GM18870 (cell line): Measurements from ENCODE around the gene CDKN2AIP.
A peak's percentile ranks its signal among the peaks of the same experiment; 100 is the strongest.
"Not testable (repeated sequence)": the region's sequence is repeated elsewhere in the genome, so short reads cannot be mapped to it uniquely, and the experiment has no call there.

Source experiments
- ATAC-seq: cut with Tn5 transposase; IDR thresholded peaks from one replicate; pipeline ENCODE4 v1.9.1; 2021; ENCODE audit warnings: moderate library complexity; ENCODE audit not compliant: unreplicated experiment

The CDKN2AIP gene

DNA sequence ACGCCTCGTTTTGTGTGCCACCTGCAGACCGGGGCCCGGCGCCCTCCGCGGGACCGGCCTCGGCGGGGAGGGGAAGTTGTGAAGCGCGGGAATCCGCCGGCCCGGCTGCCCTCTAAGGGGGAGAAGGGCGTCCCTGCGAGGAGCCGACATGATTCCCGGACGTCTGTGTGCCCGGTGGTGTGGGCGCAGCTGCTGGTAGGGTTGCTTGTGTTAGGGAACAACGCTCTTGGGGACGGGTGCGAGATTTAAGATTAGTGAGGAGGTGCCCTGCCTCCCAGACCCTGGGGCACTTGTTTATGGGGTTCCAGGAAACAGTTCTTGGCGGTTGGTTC lies 627 bp downstream of the CDKN2AIP start:
- peak; percentile 26 for ATAC-seq

DNA sequence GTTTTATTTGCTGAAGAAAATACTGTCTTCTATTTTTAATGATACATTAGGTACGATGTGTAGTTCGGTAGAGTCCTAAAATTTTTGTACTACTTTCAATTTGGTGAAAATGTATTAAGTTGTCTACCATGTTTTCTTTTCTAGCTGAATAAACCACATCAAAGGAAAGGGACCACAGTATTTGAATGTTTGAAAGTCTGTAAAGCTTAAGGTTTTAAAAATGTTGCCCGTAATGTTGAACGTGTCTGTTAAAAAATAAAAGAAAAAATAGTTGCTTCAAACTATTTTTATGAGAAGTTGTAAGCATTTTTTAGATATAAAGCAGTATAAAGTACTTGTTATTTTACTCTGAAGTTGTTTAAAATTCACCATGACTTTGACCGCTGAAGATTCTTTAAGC lies 3.2 kb downstream of the CDKN2AIP start:
- no peak for ATAC-seq

DNA sequence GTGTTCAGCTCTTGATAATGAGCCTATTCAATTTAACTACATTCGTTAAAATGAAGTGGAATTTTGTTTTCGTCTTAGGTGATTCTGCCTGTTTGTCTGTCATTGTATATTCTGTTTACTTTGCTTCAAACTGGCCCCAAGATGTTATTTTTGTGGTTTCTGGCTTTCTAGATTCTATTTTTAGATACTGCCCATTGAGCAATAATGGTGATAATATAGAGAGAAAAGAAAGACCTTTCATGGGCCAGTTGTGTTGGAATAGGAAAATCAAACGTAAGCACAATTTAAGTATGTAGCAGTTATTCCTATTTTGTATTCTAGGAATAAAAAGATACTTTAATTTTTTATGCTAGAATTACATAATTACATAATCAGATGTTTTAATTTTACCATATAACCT lies 4.0 kb downstream of the CDKN2AIP start:
- ATAC-seq, result no peak

DNA sequence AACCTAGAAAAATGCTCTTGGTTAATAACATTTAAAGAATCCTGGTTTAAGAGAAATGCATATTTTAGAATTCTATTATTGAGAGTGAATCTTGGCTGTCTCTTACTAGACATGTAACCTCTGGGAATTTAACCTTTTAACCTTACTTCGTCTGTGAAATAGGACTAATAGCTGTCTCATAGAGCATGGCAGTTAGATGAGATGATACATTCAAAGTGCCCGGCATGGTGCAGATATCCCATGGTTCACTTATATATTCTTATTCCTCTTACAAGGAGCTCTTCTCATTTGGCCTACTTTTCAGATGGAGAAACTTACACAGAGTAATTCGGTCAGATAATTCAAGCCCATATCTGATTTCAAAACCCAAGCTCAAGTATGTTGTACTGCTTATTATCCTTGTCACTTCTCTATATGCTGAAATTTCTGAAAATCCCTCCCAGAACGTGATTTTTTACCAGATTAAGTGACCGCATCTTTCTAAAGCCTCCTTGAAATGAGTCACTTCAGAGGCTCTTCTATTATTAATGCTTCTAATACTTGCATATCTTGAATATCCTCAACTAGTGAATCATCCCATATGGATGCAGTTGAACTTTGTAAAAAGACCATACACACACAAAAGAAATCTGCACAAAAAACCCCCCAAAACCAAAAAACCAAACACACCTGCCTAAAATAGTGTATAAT lies 4.9 kb downstream of the CDKN2AIP start:
- no peak for ATAC-seq

DNA sequence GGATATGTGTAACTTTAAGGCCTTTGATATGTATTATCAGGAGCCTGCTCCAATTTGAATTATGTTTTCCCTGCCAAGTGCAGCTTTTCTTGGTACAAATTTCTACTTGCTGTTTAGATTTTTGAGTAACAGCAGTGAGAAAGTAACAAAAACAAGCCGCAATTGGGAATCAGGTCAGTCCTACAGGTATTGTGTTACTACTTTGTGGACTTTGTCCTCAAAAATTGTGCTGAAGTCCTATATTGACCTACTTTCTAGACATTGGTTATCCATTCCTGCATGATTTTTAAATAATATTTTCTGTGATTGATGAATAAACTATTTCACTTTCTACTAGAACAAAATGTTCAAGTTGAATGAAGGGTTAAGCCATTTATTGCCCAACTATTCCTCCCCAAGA lies 5.7 kb downstream of the CDKN2AIP start:
- no peak for ATAC-seq

DNA sequence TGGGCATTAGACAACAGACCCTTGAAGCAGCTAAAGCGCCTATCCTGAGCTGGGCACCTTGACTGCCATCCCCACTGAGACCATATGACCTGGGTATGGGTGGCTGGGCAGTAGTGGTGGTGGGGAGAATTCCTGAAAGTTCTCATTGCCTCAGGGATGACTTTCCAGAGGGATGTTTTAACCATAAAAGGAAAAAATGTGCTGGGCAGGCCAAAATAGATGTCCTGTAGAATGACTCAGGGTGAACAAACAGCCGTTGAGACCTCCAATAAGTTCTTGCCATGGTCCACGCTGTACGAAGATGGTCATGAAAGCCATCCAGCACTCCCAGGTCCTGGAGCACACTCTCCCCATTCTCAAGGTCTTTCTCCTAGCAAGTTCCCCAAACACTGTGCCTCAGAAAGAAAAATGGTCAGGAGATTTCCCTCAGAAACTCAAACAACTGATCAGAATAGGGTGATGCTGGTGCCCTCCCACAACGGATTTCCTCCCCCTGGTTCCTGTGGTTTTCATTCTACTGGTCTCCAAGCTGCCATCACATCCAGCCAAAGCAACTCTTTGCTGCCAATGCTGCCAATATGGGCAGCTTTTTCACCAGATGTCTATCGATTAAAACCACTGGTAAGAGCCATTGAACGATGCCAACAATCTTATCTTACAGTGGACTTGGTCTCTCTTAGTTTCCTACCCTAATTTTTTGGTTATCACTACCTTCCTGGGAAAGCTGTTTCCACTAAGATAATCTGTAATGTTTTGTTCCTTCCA lies 11.2 kb downstream of the CDKN2AIP start:
- ATAC-seq, result no peak

DNA sequence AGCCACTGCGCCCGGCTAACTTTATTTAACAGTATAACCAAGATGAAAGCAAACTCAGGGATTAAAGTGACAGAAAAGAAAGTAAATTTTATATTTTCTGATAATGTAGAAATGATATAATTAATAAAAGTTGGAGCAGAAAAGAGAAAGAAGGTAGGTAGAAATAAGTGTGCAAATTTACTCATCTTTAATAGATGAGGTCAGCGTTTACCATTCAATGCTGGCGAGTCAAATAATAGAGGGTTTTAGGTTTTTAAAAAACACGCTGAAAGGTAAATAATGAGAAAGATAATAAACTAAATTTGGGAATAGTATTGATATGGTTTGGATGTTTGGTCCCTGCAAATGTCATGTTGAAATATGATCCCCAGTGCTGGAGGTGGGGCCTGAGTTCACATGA lies 13.6 kb downstream of the CDKN2AIP start:
- no peak for ATAC-seq

DNA sequence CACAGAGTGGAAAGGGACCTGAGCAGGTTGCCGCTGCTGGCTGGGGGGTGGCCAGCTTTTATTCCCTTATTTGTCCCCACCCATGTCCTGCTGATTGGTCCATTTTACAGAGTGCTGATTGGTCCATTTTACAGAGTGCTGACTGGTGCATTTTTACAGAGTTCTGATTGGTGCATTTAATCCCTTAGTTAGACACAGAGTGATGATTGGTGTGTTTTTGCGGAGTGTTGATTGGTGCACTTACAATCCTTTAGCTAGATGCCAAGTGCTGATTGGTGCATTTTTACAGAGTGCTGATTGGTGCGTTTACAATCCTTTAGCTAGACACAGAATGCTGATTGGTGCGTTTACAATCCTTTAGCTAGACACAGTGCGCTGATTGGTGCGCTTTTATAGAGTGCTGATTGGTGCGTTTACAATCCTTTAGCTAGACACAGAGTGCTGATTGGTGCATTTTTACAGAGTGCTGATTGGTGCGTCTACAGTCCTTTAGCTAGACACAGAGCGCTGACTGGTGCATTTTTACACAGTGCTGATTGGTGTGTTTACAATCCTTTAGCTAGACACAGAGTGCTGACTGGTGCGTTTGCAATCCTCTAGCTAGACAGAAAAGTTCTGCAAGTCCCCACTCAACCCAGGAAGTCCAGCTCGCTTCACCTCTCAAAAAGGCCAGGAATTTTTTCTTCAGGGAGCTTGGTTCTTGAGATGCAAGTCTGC lies 19.6 kb downstream of the CDKN2AIP start:
- not testable (repeated sequence) for ATAC-seq

DNA sequence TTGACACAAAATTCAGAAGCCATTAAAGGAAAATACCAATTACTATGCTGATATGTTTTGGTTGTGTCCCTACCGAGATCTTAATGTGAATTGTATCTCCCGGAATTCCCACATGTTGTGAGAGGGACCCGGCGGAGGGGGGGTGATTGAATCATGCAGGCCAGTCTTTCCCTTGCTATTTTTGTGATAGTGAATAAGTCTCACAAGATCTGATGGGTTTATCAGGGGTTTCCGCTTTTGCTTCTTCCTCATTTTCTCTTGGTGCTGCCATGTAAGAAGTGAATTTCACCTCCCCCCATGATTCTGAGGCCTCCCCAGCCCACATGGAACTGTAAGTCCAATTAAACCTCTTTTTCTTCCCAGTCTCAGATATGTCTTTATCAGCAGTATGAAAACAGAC lies 21.4 kb downstream of the CDKN2AIP start:
- not testable (repeated sequence) for ATAC-seq

DNA sequence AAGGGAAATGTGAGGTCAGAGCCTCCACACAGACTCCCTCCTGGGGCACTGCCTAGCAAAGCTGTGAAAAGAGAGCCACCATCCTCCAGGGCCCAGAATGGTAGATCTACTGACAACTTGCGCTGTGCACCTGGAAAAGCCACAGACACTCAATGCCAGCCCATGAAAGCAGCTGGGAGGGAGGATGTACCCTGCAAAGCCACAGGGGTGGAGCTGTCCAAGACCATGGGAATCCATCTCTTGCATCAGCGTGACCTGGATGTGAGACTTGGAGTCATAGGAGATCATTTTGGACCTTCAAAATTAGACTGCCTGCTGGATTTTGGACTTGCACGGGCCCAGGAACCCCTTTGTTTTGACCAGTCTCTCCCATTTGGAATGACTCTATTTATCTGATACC lies 22.8 kb downstream of the CDKN2AIP start:
- ATAC-seq, result no peak

DNA sequence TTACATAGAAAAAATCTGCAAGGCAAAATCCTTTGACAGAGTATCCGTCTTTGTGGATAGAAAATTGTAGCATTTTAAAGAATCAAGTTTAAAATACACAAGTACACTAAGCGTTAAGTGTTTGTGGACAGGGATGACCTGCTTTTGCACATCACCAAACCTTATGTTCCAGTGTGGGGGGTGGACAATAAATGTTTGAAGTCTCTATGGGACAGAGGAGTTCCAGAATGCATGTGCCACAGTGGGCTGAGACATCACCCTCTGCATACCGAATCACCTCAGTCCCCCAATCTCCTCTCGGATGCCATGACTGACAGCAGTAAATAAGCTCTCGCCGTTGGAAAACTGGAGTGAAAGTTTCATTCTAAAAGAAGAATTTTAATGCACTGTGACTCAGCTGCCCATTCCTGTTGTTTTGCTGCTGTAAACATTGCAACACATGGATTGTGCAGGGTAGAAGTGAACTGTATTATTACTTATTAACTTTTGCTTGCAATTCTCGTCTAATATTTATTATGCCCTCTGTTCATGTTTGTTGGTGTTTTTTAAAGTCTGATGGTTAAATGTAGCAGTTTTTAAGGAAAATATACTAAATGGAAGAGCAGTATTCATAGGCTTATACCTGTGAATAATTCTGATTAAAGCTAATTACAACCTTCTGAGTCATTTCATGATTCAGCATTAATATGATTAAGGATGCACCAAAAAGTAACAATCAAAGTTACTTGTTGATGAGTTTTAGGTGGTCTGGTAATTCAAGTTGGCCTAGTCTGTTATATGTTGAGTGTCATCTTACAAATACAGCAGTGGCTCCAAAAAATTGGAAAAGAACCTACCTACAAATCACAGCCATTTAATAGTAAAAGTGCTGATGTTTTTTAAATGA lies 24.0 kb downstream of the CDKN2AIP start:
- no peak for ATAC-seq

DNA sequence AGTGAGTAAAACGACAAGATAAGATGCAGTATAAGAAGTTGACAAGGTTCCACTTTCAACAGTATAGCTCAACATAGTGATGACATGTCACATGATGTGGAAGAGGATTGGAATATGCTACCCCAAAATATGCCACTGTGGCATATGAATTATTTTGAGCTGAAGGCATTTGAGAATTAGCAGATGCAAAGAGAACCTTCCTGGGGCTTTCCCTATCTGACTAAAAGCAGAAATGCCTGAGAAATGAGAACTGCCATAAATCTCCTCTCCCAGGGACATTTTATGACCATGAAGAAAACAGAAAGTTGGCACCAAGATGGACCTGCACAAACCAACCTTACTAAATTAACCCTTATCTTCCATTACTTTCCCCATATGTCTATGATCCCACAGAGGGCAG lies 24.8 kb downstream of the CDKN2AIP start:
- no peak for ATAC-seq

DNA sequence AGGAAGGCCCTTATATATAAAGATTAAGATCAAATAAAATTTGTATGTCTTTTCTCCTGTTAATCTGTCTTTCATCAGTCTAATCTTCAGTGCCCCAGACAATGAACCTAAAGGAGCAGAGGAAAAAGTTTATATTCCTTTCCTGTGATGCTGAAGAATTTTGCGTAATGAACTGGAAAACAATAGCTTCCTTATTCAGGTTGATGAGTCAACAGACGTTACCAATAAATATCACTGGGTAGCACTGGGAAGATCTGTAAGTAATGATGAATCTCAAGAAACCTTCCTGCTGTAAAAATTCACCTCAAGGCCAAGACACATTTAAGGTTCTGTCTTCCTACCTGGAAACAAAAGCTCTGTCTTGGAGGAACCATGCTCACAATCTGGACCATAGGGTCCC lies 25.5 kb downstream of the CDKN2AIP start:
- ATAC-seq, result no peak

DNA sequence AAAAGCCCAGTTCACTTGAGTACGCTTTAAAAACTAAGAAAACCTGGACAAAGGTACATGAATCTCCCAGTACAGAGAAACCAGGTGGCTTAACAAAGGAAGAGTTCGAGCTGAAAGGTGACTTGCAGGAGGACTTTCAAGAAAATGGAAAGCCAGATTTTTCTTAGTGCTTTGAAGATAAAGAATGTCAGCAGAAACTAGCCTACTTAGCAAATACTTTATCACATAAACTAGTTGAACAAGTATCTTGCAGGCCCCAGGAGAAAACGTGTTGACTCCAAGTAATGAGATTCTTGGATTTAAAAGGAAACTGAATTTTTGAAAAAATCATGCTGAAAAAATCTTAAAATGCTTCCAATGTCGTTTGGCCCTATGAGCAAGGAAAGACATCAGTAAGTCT lies 26.4 kb downstream of the CDKN2AIP start:
- ATAC-seq, result no peak

DNA sequence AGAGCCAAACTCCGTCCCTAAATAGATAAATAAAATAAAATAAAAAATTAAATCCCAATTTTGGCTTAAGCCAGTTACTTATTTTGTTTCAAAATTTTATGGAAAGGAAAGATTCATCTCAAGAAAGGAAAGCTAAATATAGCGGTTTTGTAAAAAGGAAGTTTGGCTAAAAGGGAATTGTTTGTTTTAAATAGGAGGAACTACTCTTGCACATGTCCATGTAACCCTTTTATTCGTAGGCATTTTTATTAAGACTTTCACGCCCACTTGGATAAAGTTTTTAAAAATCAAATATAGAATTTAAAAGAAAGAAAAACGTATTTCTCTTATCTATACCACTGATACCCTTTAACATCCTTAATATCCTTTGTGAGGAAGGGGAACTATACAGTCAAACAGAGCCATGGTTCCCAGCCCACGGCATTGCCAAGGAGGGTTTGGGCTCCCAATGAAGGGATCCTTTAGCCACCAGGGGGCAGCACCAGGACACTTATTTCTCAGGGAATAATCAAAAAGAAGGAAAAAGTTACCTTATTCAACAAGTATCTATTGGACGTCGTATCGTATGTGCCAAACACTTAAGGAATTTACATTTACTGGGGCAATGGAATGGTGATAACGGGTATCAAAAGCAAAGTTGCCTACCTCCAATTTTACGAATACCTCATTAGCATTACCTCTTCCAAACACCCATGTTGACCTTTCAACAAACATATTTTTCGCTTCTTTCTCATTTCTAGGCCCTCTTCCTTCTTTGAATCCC lies 27.7 kb downstream of the CDKN2AIP start:
- ATAC-seq, result peak; percentile 74

DNA sequence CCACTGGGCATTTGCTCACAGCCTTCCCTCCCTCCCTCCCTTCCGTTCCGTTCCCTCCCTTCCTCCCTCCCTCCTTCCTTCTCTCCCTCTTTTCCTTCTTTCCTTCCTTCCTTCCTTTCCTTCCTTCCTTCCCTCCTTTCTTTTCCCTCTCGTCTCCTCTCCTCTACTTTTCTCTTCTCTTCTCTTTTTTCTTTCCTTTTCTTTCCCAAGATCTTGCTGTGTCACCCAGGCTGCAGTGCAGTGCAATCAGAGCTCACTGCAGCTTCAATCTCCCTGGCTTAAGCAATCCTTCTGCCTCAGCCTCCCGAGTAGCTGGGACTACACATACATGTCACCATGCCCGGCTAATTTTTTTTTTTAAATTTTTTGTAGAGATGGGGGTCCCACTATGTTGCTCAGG lies 33.7 kb downstream of the CDKN2AIP start:
- ATAC-seq, result no peak

DNA sequence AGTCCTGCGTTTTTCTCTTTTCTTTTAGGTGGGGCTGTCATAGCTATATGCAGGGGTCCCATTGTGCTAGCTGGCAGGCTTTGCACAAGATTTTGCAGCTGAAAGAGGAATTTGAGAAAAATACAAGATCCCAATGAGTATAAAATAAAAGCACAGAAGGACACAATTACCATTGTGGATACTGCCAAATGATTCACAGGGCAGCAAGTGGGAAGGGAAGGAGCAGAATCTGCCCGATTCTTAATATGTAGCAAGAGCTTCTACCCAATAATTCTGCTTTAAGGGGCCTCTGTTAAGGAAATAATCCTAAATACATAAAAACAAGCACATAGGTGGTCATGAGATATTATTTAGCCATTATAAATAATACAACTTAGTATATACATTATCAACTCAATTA lies 34.5 kb downstream of the CDKN2AIP start:
- ATAC-seq, result no peak

DNA sequence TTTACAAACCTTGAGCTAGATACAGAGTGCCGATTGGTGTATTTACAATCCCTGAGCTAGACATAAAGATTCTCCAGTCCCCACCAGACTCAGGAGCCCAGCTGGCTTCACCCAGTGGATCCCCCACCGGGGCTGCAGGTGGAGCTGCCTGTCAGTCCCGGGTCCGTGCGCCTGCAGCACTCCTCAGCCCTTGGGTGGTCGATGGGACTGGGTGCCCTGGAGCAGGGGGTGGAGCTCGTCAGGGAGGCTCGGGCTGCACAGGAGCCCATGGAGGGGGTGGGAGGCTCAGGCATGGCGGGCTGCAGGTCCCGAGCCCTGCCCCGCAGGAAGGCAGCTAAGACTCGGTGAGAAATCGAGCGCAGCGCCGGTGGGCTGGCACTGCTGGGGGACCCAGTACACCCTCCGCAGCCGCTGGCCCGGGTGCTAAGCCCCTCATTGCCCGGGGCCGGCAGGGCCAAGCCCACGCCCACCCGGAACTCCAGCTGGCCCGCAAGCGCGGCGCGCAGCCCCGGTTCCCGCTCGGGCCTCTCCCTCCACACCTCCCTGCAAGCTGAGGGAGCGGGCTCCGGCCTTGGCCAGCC lies 38.2 kb downstream of the CDKN2AIP start:
- ATAC-seq, result not testable (repeated sequence)

DNA sequence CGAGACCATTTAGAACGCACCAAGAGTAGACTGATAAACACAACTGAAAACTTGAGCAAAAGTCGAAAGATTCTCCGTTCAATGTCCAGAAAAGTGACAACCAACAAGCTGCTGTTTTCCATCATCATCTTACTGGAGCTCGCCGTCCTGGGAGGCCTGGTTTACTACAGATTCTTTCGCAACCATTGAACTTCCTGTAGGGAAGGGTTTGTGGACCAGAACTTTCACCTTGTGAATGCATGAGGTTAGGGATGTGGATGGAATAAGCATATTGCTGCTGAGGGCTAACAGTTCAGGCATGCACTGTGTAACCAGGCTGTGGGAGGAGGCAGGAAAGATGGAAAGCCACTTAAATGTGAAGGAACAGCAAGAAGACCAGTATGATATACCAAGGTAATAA lies 39.6 kb downstream of the CDKN2AIP start:
- no peak for ATAC-seq
